ENCODE results near the gene PRMT7. TPM values are rescaled to one million over a fixed set of nuclear protein-coding genes. Genes with fewer than 3 reads are reported as not detected.

Gene PRMT7
- total RNA-seq, 1 donor from 2014 or later, result 36.7 TPM

GRCh38 chr16:68401871-68402747 is 91.3 kb downstream of the PRMT7 start:
- Histone ChIP-seq H4K20me1 (ENCODE audit: insufficient read depth, low read length) (no peaks in the 10 kb centered on the region), H3K9me3 (ENCODE audit: insufficient read depth, low read depth, low read length) (no peaks in the 10 kb centered on the region), H3K4me1 (ENCODE audit: insufficient read depth, low read length) (peaks cover 32% of the 10 kb centered on the region), H3K36me3 (ENCODE audit: insufficient read depth, low read length) (no peaks in the 10 kb centered on the region), H3K4me3 (ENCODE audit: insufficient read depth, low read depth, low read length) (no peak overlapping the region), H3K27me3 (ENCODE audit: insufficient read depth, low read length) (no peaks in the 10 kb centered on the region), H3K9ac (ENCODE audit: low read length) (no peak overlapping the region), H3K79me2 (ENCODE audit: insufficient read depth, low read length) (no peaks in the 10 kb centered on the region), H3K27ac (ENCODE audit: low read depth, low read length) (peak overlapping the region; percentile 20), H2AFZ (ENCODE audit: low read depth, low read length) (peak overlapping the region; percentile 21), H3K4me2 (ENCODE audit: low read length) (peak overlapping the region; percentile 53)
- H3K27me3 Mint-ChIP-seq (ENCODE audit: low read depth, unreplicated experiment), result peaks cover 3% of the 10 kb centered on the region
- DNase-seq (ENCODE audit: low read depth) (peak; percentile 80), FAIRE-seq (peak; percentile 73)
- H3K4me1 Mint-ChIP-seq (ENCODE audit: low read depth, unreplicated experiment), result peaks cover 31% of the 10 kb centered on the region
- no peaks in the 10 kb centered on the region for H3K36me3 Mint-ChIP-seq (ENCODE audit: low read depth, unreplicated experiment)
- no peak for TF ChIP-seq CTCF (IDR thresholded peaks at IDR 0.05; ENCODE audit: insufficient read depth, low read depth, low read length)
- no peak for TF ChIP-seq EZH2 (IDR thresholded peaks at IDR 0.05; ENCODE audit: insufficient read depth, low read length)
- H3K27ac Mint-ChIP-seq (ENCODE audit: unreplicated experiment), result peak overlapping the region; percentile 83
- H3K4me3 Mint-ChIP-seq (ENCODE audit: unreplicated experiment), result peak overlapping the region; percentile 45
- peaks cover 1% of the 10 kb centered on the region for H3K9me3 Mint-ChIP-seq (ENCODE audit: unreplicated experiment)

GRCh38 chr16:68402748-68403040 is 91.9 kb downstream of the PRMT7 start:
- no peak overlapping the region for H3K9ac ChIP-seq (ENCODE audit: low read length)
- TF ChIP-seq CTCF (IDR thresholded peaks at IDR 0.05; ENCODE audit: insufficient read depth, low read depth, low read length), result no peak
- TF ChIP-seq EZH2 (IDR thresholded peaks at IDR 0.05; ENCODE audit: insufficient read depth, low read length), result no peak
- Mint-ChIP-seq H3K9me3 (ENCODE audit: unreplicated experiment) (no peaks in the 10 kb centered on the region), H3K27me3 (ENCODE audit: low read depth, unreplicated experiment) (no peaks in the 10 kb centered on the region), H3K36me3 (ENCODE audit: low read depth, unreplicated experiment) (no peaks in the 10 kb centered on the region), H3K4me1 (ENCODE audit: low read depth, unreplicated experiment) (peaks cover 30% of the 10 kb centered on the region), H3K27ac (ENCODE audit: unreplicated experiment) (peak overlapping the region; percentile 14), H3K4me3 (ENCODE audit: unreplicated experiment) (no peak overlapping the region)
- no peaks in the 10 kb centered on the region for H4K20me1 ChIP-seq (ENCODE audit: insufficient read depth, low read length)
- no peaks in the 10 kb centered on the region for H3K9me3 ChIP-seq (ENCODE audit: insufficient read depth, low read depth, low read length)
- DNase-seq (ENCODE audit: low read depth), result no peak
- peak overlapping the region; percentile 53 for H3K4me2 ChIP-seq (ENCODE audit: low read length)
- no peak overlapping the region for H2AFZ ChIP-seq (ENCODE audit: low read depth, low read length)
- no peaks in the 10 kb centered on the region for H3K79me2 ChIP-seq (ENCODE audit: insufficient read depth, low read length)
- H3K4me1 ChIP-seq (ENCODE audit: insufficient read depth, low read length), result peaks cover 32% of the 10 kb centered on the region
- FAIRE-seq, result peak; percentile 23
- H3K27ac ChIP-seq (ENCODE audit: low read depth, low read length), result peak overlapping the region; percentile 20
- no peaks in the 10 kb centered on the region for H3K36me3 ChIP-seq (ENCODE audit: insufficient read depth, low read length)
- no peak overlapping the region for H3K4me3 ChIP-seq (ENCODE audit: insufficient read depth, low read depth, low read length)
- H3K27me3 ChIP-seq (ENCODE audit: insufficient read depth, low read length), result no peaks in the 10 kb centered on the region

GRCh38 chr16:68403177-68403576 is 92.4 kb downstream of the PRMT7 start:
- TF ChIP-seq CTCF (IDR thresholded peaks at IDR 0.05; ENCODE audit: insufficient read depth, low read depth, low read length) (no peak), EZH2 (IDR thresholded peaks at IDR 0.05; ENCODE audit: insufficient read depth, low read length) (no peak)
- Histone ChIP-seq H3K4me2 (ENCODE audit: low read length) (peak overlapping the region; percentile 53), H3K27ac (ENCODE audit: low read depth, low read length) (no peak overlapping the region), H3K27me3 (ENCODE audit: insufficient read depth, low read length) (peaks cover 1% of the 10 kb centered on the region), H4K20me1 (ENCODE audit: insufficient read depth, low read length) (no peaks in the 10 kb centered on the region), H3K9me3 (ENCODE audit: insufficient read depth, low read depth, low read length) (no peaks in the 10 kb centered on the region), H3K79me2 (ENCODE audit: insufficient read depth, low read length) (no peaks in the 10 kb centered on the region), H3K4me1 (ENCODE audit: insufficient read depth, low read length) (peaks cover 32% of the 10 kb centered on the region), H2AFZ (ENCODE audit: low read depth, low read length) (no peak overlapping the region), H3K9ac (ENCODE audit: low read length) (no peak overlapping the region), H3K36me3 (ENCODE audit: insufficient read depth, low read length) (no peaks in the 10 kb centered on the region), H3K4me3 (ENCODE audit: insufficient read depth, low read depth, low read length) (no peak overlapping the region)
- Mint-ChIP-seq H3K4me1 (ENCODE audit: low read depth, unreplicated experiment) (peaks cover 26% of the 10 kb centered on the region), H3K27ac (ENCODE audit: unreplicated experiment) (no peak overlapping the region), H3K4me3 (ENCODE audit: unreplicated experiment) (no peak overlapping the region), H3K36me3 (ENCODE audit: low read depth, unreplicated experiment) (no peaks in the 10 kb centered on the region), H3K9me3 (ENCODE audit: unreplicated experiment) (no peaks in the 10 kb centered on the region), H3K27me3 (ENCODE audit: low read depth, unreplicated experiment) (no peaks in the 10 kb centered on the region)
- DNase-seq (ENCODE audit: low read depth), result no peak
- FAIRE-seq, result no peak

Data from astrocyte (in vitro differentiated cells and primary cell).